Measurements from ENCODE around the gene TMEM150B.

DNA sequence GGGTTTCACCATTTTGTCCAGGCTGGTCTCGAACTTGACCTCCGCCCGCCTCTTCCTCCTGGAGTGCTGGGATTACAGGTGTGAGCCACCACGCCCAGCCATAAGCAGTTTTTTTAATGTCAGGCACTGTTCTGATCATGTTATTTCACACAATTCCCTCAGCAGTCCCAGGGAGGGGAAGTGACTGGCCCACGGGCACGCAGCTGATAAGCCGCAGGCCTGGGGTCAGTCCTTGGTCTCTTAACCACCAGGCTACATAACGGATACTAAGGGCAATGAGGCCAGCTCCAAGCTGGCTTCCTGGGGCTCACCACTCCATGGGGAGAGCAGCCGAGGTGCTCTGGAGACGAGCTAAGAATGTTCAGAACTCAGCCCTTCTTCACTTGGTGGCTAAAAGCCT is 27.9 kb downstream of the TMEM150B start:
- TF ChIP-seq POLR2A (IDR thresholded peaks at IDR 0.05; ENCODE audit: low read depth, low read length) (no peak), POLR2AphosphoS5 (IDR thresholded peaks at IDR 0.05; ENCODE audit: low read depth, low read length) (no peak), TAF1 (IDR thresholded peaks at IDR 0.05; ENCODE audit: borderline replicate concordance, low read depth, low read length) (no peak)
